HG02852 (cell line): ENCODE measurements around the gene IL17RB.

ENCODE experiments used
- ATAC-seq: cut with Tn5 transposase; IDR thresholded peaks from one replicate; pipeline ENCODE4 v1.9.1; 2021; ENCODE audit warnings: mild to moderate bottlenecking, moderate library complexity; ENCODE audit not compliant: unreplicated experiment

The IL17RB gene, protein sequence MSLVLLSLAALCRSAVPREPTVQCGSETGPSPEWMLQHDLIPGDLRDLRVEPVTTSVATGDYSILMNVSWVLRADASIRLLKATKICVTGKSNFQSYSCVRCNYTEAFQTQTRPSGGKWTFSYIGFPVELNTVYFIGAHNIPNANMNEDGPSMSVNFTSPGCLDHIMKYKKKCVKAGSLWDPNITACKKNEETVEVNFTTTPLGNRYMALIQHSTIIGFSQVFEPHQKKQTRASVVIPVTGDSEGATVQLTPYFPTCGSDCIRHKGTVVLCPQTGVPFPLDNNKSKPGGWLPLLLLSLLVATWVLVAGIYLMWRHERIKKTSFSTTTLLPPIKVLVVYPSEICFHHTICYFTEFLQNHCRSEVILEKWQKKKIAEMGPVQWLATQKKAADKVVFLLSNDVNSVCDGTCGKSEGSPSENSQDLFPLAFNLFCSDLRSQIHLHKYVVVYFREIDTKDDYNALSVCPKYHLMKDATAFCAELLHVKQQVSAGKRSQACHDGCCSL

DNA sequence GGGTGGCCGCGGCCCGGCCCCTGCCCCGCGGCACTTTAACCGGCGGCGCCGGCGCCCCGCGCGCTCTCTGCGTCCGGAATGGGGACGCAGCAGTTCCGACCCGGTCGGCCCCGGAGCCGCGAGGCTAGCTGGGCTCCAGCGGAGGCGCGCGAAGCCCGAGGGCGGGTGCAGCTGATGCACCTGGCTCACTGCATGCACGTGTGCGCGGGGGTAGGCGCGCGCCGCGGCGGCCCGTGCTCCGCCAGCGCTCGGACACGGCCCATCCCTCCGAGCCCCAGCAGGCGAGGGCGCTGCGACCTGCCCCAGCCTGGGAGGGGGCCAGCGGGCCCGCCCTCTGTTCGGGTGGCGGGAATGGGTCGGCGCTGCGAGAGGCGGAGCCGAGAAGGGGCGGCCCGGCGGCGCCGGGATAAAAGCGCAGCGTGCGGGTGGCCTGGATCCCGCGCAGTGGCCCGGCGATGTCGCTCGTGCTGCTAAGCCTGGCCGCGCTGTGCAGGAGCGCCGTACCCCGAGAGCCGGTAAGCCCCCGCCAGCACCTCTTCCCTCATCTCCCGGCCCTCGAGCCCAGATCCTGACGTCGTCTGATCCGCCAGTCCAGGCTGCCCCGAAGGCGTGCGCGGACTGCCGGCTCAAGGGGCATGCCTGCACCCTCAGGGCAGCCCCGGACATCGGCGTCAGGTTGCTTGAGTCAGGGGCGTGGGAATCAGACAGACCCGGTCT is at the start of gene IL17RB, which contains the start of gene CHDH:
TSS of gene IL17RB (plus strand) at position 435 of the 717 bp plus-strand sequence. CDS start at position 456, 21 bp downstream.
TSS of gene CHDH (minus strand) at position 286 of the 717 bp plus-strand sequence. CDS start 22,411 bp downstream, outside the sequence.
- peak; percentile 45 for ATAC-seq

- ATAC-seq = no peak
These were observed 48.2 kb upstream of the IL17RB start for GRCh38 chr3:53798144-53798543.

DNA sequence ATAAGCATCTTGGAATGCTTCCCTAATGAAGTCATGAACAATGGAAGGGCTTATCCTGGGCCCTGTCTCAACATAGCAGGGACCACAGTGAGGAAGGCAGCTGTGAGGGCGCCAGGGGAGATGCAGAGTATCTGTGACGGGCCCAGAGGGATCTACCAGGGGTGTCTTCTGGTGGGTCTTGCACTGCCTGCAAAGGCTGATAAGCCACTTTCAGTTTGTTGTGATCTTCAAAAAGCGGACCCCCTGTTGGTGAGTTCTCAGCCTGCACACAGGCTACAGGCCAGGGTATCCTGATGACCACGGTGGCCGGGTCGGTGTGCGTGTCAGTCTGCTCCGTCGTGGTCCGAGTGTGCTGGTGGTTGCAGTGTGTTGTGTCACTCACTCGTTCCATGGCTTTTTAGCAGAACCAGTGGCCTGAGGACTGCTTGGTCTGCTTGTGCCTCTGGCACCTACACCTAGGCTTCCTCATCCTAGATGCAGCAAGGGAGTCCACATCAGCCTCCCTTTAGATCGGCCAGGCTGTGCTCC is 47.0 kb upstream of the IL17RB start:
- ATAC-seq = no peak

DNA sequence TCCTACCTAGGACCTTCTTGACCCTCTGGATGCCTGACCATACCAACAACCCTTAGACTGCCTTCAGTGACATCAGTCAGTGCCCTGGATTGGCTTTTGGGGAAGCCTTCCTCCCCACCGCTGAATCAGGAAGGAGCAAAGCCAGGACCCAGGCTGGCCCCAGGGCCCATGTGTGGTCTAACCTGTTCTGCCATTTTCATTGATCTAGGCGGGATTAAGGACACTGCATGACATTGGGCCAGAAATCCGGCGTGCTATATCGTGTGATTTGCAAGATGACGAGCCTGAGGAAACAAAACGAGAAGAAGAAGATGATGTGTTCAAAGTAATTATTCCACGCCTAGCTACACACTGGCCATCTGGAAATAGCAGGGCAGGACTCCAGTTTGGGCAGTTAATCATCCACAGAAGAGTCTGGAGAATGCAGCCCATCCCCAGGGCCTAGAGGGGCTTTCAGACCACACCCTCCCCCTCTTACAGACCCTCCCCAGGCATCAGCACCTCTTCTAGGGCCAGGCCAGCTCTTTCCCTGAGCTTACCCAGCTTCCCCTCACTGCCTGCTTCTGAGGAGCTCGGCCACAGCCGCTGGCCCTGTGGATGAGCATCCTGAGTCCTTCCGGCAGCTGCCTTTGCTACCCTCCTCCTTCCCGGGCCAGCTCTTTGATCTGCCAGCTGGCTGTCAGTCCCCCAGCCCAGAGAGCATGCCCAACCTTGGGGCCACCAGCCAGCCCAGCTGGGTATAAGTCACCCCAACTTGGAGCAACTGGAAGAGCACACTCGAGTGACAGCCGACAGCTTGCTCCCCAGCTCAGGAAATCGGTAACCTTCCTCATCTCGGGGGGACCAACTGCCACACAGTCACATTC is 46.1 kb upstream of the IL17RB start:
- no peak for ATAC-seq

- ATAC-seq = no peak
These were observed 45.0 kb upstream of the IL17RB start for GRCh38 chr3:53801319-53801718.

- ATAC-seq = no peak
These were observed 44.0 kb upstream of the IL17RB start for GRCh38 chr3:53802256-53802880.

DNA sequence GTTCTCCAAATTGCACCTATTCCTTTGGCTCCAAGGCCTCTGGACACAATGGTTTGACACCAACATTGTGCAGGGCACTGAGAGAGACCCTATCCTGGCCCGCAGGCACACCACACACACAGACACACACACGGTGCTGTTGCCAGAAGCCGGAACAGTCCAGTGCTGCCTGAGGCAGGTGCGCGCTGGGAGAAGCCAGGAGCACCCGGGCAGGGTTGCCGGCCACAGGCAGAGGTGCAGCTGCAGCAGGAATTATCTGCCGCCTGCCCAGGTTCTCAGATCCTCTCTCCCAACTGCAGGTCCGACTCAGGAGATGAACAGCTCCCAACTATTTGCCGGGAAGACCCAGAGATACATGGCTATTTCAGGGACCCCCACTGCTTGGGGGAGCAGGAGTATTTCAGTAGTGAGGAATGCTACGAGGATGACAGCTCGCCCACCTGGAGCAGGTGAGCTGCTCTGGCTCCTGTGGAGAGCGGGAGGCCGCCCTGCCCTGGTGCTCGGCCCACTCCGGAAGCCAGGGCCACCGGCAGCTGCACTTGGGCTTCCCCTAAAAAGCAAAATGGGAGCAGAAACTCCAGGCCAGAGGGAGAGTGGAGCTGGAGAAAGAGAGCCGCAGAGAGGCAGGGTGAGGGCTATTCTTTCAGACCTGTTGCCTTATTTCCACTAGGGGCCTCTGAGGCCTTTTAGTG is 43.1 kb upstream of the IL17RB start:
- ATAC-seq = no peak

GRCh38 chr3:53803816-53804695 is 42.3 kb upstream of the IL17RB start:
- ATAC-seq = no peak

DNA sequence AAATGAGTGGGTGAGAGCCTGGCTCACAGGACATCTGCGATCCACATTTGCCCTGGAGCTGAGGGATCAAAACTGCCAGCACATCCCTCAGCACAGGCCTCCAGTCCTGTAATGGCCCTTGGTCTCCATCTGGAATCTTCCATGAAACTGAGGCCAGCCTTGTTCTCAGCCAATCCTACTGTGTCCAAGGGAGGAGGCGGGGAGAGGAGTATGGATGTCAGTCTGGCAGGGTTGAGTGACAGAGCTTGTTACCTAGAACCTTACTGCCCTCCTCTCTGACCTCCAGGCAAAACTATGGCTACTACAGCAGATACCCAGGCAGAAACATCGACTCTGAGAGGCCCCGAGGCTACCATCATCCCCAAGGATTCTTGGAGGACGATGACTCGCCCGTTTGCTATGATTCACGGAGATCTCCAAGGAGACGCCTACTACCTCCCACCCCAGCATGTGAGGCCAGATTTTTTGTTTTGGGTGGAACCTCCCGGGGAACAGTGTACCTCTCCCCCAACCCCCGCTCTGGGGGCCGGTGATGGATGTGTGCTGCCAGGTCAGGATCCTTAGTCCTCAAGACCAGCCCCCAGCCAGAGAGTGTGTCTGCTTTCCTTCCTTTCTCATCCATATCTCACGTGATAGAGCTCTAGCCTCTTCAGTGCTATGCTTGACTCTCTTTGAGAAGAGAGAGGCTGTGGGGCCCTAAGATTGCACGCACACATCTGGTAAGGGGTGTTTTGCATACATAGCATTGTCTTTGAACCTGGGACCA is 41.5 kb upstream of the IL17RB start:
- ATAC-seq = peak; percentile 77

GRCh38 chr3:53805463-53806159 is 40.8 kb upstream of the IL17RB start:
- ATAC-seq = no peak

- no peak for ATAC-seq
These were observed 39.9 kb upstream of the IL17RB start for GRCh38 chr3:53806182-53807116.

DNA sequence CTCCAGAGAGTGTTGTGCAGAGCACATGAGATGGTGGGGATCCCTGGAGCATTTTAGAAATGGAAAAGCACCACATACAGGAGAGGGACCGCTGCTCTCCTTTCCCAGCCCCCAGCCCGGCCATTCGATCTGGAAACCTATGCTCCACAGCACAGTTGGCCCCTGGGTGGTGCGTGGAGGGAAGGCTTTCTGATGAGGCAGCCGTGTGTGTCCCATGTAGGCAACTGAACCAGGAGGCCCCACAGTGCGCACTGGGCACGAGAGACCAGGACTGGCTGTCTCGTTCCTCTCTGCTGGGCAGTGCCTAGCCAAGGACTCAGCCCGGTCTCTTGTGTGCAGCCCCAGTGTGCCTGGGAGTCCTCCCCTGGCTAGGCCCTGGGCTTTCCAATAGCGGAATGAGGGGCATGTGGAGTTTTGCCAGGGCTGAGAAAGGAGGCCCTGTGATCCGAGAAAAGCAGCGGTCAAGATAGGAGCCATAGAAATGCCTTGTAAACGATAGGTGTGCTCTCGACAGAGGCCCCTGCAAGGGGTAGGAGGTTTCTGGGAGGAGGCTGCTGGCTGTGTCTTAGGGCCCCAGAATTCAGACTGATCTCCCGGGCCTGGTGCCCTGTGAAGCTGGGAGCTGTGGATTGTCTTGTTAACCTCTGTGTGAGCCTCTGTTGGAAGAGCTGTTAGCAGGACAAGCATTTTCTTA is 39.1 kb upstream of the IL17RB start:
- ATAC-seq = no peak

DNA sequence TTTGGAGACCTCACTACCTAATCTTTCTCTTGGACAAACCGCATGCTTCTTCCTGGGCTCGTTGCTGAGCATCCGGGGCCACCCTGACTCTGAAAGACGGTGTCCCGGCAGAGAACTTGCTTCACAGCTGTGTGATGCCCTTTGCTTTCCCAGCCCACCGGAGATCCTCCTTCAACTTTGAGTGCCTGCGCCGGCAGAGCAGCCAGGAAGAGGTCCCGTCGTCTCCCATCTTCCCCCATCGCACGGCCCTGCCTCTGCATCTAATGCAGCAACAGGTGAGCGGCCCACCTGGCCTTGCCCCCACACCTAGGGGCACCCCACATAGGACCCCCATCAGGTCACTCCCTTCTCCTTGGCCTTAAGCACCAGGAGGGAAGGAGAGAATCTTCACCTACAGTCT is 37.9 kb upstream of the IL17RB start:
- ATAC-seq = no peak

GRCh38 chr3:53809267-53809666 is 37.1 kb upstream of the IL17RB start:
- no peak for ATAC-seq

- no peak for ATAC-seq
These were observed 36.5 kb upstream of the IL17RB start for GRCh38 chr3:53809764-53810400.
